H9 (cell line): ENCODE measurements around the gene KIRREL3. TPM values are rescaled to one million over a fixed set of nuclear protein-coding genes. Genes with fewer than 3 reads are reported as not detected.

ENCODE experiments used
- DNase-seq: peaks from one replicate; pipeline ENCODE4 v3.0.0-alpha.2; 2017
- H2AFZ ChIP-seq: one replicate; pipeline ENCODE4 v1.6.1; 2013; ENCODE audit warnings: mild to moderate bottlenecking, low read length, control low read depth, moderate library complexity
- H2AK5ac ChIP-seq: 2 replicates; pipeline ENCODE4 v1.6.1; 2013; ENCODE audit warnings: low read length, control low read depth, mixed read lengths; ENCODE audit not compliant: insufficient read length
- H2BK120ac ChIP-seq: one replicate; pipeline ENCODE4 v1.6.1; 2013; ENCODE audit warnings: low read depth, mild to moderate bottlenecking, low read length, control low read depth, inconsistent platforms; ENCODE audit not compliant: poor library complexity, severe bottlenecking
- H2BK12ac ChIP-seq: 2 replicates; pipeline ENCODE4 v1.6.1; 2013; ENCODE audit warnings: low read length, control low read depth, mixed read lengths, low read depth; ENCODE audit not compliant: insufficient read length
- H2BK15ac ChIP-seq: 2 replicates; pipeline ENCODE4 v1.6.1; 2013; ENCODE audit warnings: low read depth, low read length, control low read depth
- H2BK20ac ChIP-seq: one replicate; pipeline ENCODE4 v1.6.1; 2013; ENCODE audit warnings: low read depth, mild to moderate bottlenecking, low read length, control low read depth, inconsistent platforms; ENCODE audit not compliant: poor library complexity, severe bottlenecking
- H2BK5ac ChIP-seq: 2 replicates; pipeline ENCODE4 v1.6.1; 2013; ENCODE audit warnings: low read length, control low read depth, mixed read lengths; ENCODE audit not compliant: insufficient read length
- H3K14ac ChIP-seq: 2 replicates; pipeline ENCODE4 v1.6.1; 2013; ENCODE audit warnings: low read length, control low read depth; ENCODE audit not compliant: insufficient read depth
- H3K18ac ChIP-seq: 2 replicates; pipeline ENCODE4 v1.6.1; 2013; ENCODE audit warnings: low read depth, mild to moderate bottlenecking, mixed read lengths, low read length, control low read depth; ENCODE audit not compliant: insufficient read length
- H3K23ac ChIP-seq: 2 replicates; pipeline ENCODE4 v1.6.1; 2013; ENCODE audit warnings: low read length, control low read depth, mixed read lengths, low read depth; ENCODE audit not compliant: insufficient read length
- H3K23me2 ChIP-seq: 2 replicates; pipeline ENCODE4 v1.6.1; 2013; ENCODE audit warnings: low read depth, mild to moderate bottlenecking, mixed read lengths, low read length, control low read depth; ENCODE audit not compliant: insufficient read length, poor library complexity, severe bottlenecking
- H3K27ac ChIP-seq: 2 replicates; pipeline ENCODE4 v1.5.1; 2013; ENCODE audit warnings: low read length, control low read depth, mixed read lengths, low read depth; ENCODE audit not compliant: insufficient read length
- H3K27me3 ChIP-seq: 2 replicates; pipeline ENCODE4 v1.6.1; 2013; ENCODE audit warnings: low read length, control low read depth, inconsistent platforms; ENCODE audit not compliant: insufficient read depth
- H3K4ac ChIP-seq: 2 replicates; pipeline ENCODE4 v1.6.1; 2013; ENCODE audit warnings: low read depth, mild to moderate bottlenecking, control low read depth, inconsistent platforms, low read length, moderate library complexity
- H3K4me1 ChIP-seq: 2 replicates; pipeline ENCODE4 v1.6.1; 2013; ENCODE audit warnings: low read length, control low read depth, inconsistent platforms; ENCODE audit not compliant: insufficient read depth
- H3K4me2 ChIP-seq: 2 replicates; pipeline ENCODE4 v1.6.1; 2013; ENCODE audit warnings: low read length, control low read depth, mixed read lengths; ENCODE audit not compliant: insufficient read length, insufficient read depth
- H3K56ac ChIP-seq: 2 replicates; pipeline ENCODE4 v1.6.1; 2013; ENCODE audit warnings: low read depth, mild to moderate bottlenecking, mixed read lengths, low read length, control low read depth; ENCODE audit not compliant: insufficient read length
- H3K79me1 ChIP-seq: 2 replicates; pipeline ENCODE4 v1.6.1; 2013; ENCODE audit warnings: low read depth, mild to moderate bottlenecking, moderate library complexity, low read length, control low read depth, inconsistent platforms; ENCODE audit not compliant: insufficient read depth, poor library complexity, severe bottlenecking
- H3K79me2 ChIP-seq: 2 replicates; pipeline ENCODE4 v1.6.1; 2013; ENCODE audit warnings: low read length, control low read depth, inconsistent platforms; ENCODE audit not compliant: insufficient read depth
- H3K9ac ChIP-seq: 2 replicates; pipeline ENCODE4 v1.6.1; 2013; ENCODE audit warnings: low read length, control low read depth, mixed read lengths; ENCODE audit not compliant: insufficient read length; ENCODE audit errors: extremely low read depth
- H3K9me3 ChIP-seq: one replicate; pipeline ENCODE4 v1.6.1; 2013; ENCODE audit warnings: low read depth, low read length, inconsistent platforms; ENCODE audit not compliant: control insufficient read depth
- H3T11ph ChIP-seq: one replicate; pipeline ENCODE4 v1.6.1; 2013; ENCODE audit warnings: mild to moderate bottlenecking, low read length, control low read depth, inconsistent platforms
- H4K20me1 ChIP-seq: one replicate; pipeline ENCODE4 v1.6.1; 2013; ENCODE audit not compliant: control insufficient read depth, insufficient read length, insufficient read depth
- H4K5ac ChIP-seq: 2 replicates; pipeline ENCODE4 v1.6.1; 2013; ENCODE audit warnings: low read depth, mild to moderate bottlenecking, mixed read lengths, low read length, control low read depth; ENCODE audit not compliant: insufficient read length
- H4K8ac ChIP-seq: replicated peaks from 2 replicates; pipeline ENCODE4 v1.6.1; 2013; ENCODE audit warnings: low read length, control low read depth, mixed read lengths, low read depth; ENCODE audit not compliant: insufficient read length
- H4K91ac ChIP-seq: 2 replicates; pipeline ENCODE4 v1.6.1; 2013; ENCODE audit warnings: low read depth, mild to moderate bottlenecking, moderate library complexity, mixed read lengths, low read length, control low read depth; ENCODE audit not compliant: insufficient read length
- H3K27ac Mint-ChIP-seq, 3 experiments: 2 replicates in 2 of 3; 3 replicates in 1 of 3; pipeline ENCODE4 v1.8.0; 2020 to 2021; ENCODE audit warnings: mixed read lengths in 3 of 3, mild to moderate bottlenecking in 1 of 3, moderate library complexity in 1 of 3
- H3K27me3 Mint-ChIP-seq: 2 replicates; pipeline ENCODE4 v1.8.0; 2021; ENCODE audit warnings: low read depth, mild to moderate bottlenecking, moderate library complexity, mixed read lengths
- H3K36me3 Mint-ChIP-seq, 3 experiments: 2 replicates in 2 of 3; 3 replicates in 1 of 3; pipeline ENCODE4 v1.8.0; 2020 to 2021; ENCODE audit warnings: low read depth in 3 of 3, mixed read lengths in 3 of 3; ENCODE audit not compliant: insufficient read depth in 1 of 3
- H3K4me1 Mint-ChIP-seq, 2 experiments: 2 replicates each; pipeline ENCODE4 v1.8.0; 2020; ENCODE audit warnings: mixed read lengths in 2 of 2
- H3K4me3 Mint-ChIP-seq, 2 experiments: 2 replicates in 1 of 2; 3 replicates in 1 of 2; pipeline ENCODE4 v1.8.0; 2020 to 2021; ENCODE audit warnings: mild to moderate bottlenecking in 2 of 2, mixed read lengths in 2 of 2, moderate library complexity in 1 of 2
- H3K9me3 Mint-ChIP-seq, 2 experiments: 2 replicates in 1 of 2; 3 replicates in 1 of 2; pipeline ENCODE4 v1.8.0; 2020; ENCODE audit warnings: mild to moderate bottlenecking in 2 of 2, mixed read lengths in 2 of 2, moderate library complexity in 1 of 2
- WGBS: extraction: QIAGEN DNeasy Blood & Tissue Kit; methylation state at CpG from one replicate; pipeline ENCODE4 v1.1.7; 2013; ENCODE audit warnings: missing lambda C conversion rate, low lambda C conversion rate, mixed read lengths; ENCODE audit not compliant: insufficient read length; ENCODE audit errors: extremely low coverage; 5-methylcytosine and 5-hydroxymethylcytosine counted together
- total RNA-seq: library from RNA; stranded (reverse); gene quantifications from 2 replicates; pipeline ENCODE4 v1.2.1, GENCODE V29; 2021
- TF ChIP-seq, protein P1 (sequence below): fragments of 200-600 bp; sonication (generic); conservative IDR thresholded peaks from 3 replicates; pipeline ENCODE4 v1.8.0; 2021; ENCODE audit warnings: antibody characterized with exemption, mild to moderate bottlenecking

Gene KIRREL3
- total RNA-seq, 1 experiment from 2014 or later = 0.17 TPM

DNA sequence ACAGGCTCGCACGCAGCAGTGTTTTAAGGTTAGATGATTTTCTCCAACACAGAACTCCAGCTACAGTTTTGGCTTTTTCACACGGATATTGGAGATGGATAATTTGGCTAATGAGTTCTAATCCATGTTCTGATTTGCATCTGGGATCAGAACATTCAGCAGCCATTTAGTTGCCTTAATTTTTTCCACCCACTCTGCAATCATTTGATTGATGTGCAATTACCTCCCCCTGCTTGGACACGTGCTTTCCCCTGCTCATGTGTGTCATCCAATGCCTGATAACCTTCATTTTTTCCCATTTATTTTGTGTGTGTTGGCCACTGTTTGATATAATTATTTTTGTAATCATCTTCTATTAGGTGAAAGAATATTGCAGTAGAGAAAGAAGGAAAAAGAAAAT, 387.3 kb downstream of the KIRREL3 start:
- no peak for DNase-seq
- H3K9ac ChIP-seq = no peak overlapping the region
- TF ChIP-seq, protein P1, sequence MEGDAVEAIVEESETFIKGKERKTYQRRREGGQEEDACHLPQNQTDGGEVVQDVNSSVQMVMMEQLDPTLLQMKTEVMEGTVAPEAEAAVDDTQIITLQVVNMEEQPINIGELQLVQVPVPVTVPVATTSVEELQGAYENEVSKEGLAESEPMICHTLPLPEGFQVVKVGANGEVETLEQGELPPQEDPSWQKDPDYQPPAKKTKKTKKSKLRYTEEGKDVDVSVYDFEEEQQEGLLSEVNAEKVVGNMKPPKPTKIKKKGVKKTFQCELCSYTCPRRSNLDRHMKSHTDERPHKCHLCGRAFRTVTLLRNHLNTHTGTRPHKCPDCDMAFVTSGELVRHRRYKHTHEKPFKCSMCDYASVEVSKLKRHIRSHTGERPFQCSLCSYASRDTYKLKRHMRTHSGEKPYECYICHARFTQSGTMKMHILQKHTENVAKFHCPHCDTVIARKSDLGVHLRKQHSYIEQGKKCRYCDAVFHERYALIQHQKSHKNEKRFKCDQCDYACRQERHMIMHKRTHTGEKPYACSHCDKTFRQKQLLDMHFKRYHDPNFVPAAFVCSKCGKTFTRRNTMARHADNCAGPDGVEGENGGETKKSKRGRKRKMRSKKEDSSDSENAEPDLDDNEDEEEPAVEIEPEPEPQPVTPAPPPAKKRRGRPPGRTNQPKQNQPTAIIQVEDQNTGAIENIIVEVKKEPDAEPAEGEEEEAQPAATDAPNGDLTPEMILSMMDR = no peak
- no peaks in the 10 kb centered on the region for H3K79me1 ChIP-seq
- H2BK20ac ChIP-seq = no peak overlapping the region
- no peak overlapping the region for H3K4ac ChIP-seq
- Mint-ChIP-seq H3K36me3 (no peaks in the 10 kb centered on the region; a peak in 1 of 7 replicates), H3K27ac (no peak overlapping the region), H3K4me3 (no peak overlapping the region), H3K9me3 (no peaks in the 10 kb centered on the region), H3K27me3 (peaks cover 20% of the 10 kb centered on the region), H3K4me1 (peaks cover 8 to 12% of the 10 kb centered on the region in 2 experiments)
- no peak overlapping the region for H3K14ac ChIP-seq
- no peak overlapping the region for H3K23ac ChIP-seq
- no peak overlapping the region for H2BK120ac ChIP-seq
- no peaks in the 10 kb centered on the region for H4K20me1 ChIP-seq
- H3K79me2 ChIP-seq = no peaks in the 10 kb centered on the region
- no peak overlapping the region for H2BK15ac ChIP-seq
- no peak overlapping the region for H3K18ac ChIP-seq
- no peak overlapping the region for H2BK5ac ChIP-seq
- no peak overlapping the region for H3T11ph ChIP-seq
- H3K27ac ChIP-seq = no peak overlapping the region
- H3K4me2 ChIP-seq = no peak overlapping the region
- H3K23me2 ChIP-seq = no peaks in the 10 kb centered on the region
- no peak overlapping the region for H2AK5ac ChIP-seq
- H3K9me3 ChIP-seq = no peaks in the 10 kb centered on the region
- no peak overlapping the region for H3K56ac ChIP-seq
- no peak overlapping the region for H4K5ac ChIP-seq
- H2AFZ ChIP-seq = no peak overlapping the region
- no peak overlapping the region for H4K8ac ChIP-seq
- H3K4me1 ChIP-seq = no peaks in the 10 kb centered on the region
- no peak overlapping the region for H4K91ac ChIP-seq
- H2BK12ac ChIP-seq = no peak overlapping the region
- WGBS = no CpG with 5 or more reads among the region's 4 CpGs
- H3K27me3 ChIP-seq = no peaks in the 10 kb centered on the region
